Measurements from ENCODE around the gene BRF1. TPM values are rescaled to one million over a fixed set of nuclear protein-coding genes. Genes with fewer than 3 reads are reported as not detected.

The BRF1 gene
- total and polyA plus RNA-seq, 3 donors from 2014 or later: 30.3 to 112 (median 95.3) TPM

- Histone ChIP-seq H3K36me3 (ENCODE audit: low read depth, missing control alignments) (no peaks in the 10 kb centered on the region), H3K4me3 (no peak overlapping the region), H3K27ac (no peak overlapping the region), H3K9me3 (no peaks in the 10 kb centered on the region), H3K27me3 (no peaks in the 10 kb centered on the region), H3K4me1 (peaks cover 6% of the 10 kb centered on the region)
- TF ChIP-seq CTCF (IDR thresholded peaks at IDR 0.05) (no peak), POLR2A (IDR thresholded peaks at IDR 0.05) (no peak)
- intact Hi-C loops (cut with DNase I; ENCODE audit: low total_unique reads): no loop called here
- 88 to 91% methylated on average over 11 to 16 of the region's 16 CpGs for WGBS, 2 donors
- no peak for DNase-seq
Measured at GRCh38 chr14:105247026-105247425, 53.8 kb downstream of the BRF1 start.

GRCh38 chr14:105244334-105244733 lies 56.5 kb downstream of the BRF1 start:
- Histone ChIP-seq H3K4me1 (peaks cover 6% of the 10 kb centered on the region), H3K4me3 (no peak overlapping the region), H3K36me3 (ENCODE audit: low read depth, missing control alignments) (no peaks in the 10 kb centered on the region), H3K27me3 (no peaks in the 10 kb centered on the region), H3K9me3 (no peaks in the 10 kb centered on the region), H3K27ac (no peak overlapping the region)
- TF ChIP-seq CTCF (IDR thresholded peaks at IDR 0.05): no peak
- TF ChIP-seq POLR2A (IDR thresholded peaks at IDR 0.05): no peak
- intact Hi-C loops (cut with DNase I; ENCODE audit: low total_unique reads): no loop called here
- WGBS, 2 donors: 82 to 88% methylated on average over 10 of the region's 10 CpGs
- DNase-seq: no peak

DNA sequence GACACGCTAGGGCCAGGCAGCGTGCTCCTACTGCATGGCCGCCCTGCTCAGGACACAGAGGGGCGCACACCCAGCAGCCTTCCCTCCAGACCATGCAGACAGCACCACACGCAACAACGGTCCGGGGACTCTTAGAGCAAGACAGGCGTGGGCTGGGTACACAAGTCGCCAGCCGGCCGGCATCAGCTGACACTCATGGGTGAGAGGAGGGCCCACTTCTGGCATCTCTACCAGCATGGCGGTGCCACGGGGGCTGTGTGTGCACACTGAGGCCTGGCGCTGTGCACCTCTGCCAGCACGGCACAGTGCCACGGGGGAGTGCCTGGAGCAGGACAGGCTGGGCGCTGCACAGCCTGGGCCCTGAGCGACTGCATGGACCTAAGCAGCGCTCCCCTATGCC lies 59.2 kb downstream of the BRF1 start:
- TF ChIP-seq CTCF (IDR thresholded peaks at IDR 0.05): no peak
- TF ChIP-seq POLR2A (IDR thresholded peaks at IDR 0.05): no peak
- no peak for DNase-seq
- intact Hi-C loops (cut with DNase I; ENCODE audit: low total_unique reads): no loop called here
- no peaks in the 10 kb centered on the region for H3K27me3 ChIP-seq
- 91 to 93% methylated on average over 6 to 8 of the region's 19 CpGs for WGBS, 2 donors
- no peaks in the 10 kb centered on the region for H3K4me1 ChIP-seq
- no peaks in the 10 kb centered on the region for H3K9me3 ChIP-seq
- H3K36me3 ChIP-seq (ENCODE audit: low read depth, missing control alignments): no peaks in the 10 kb centered on the region
- no peak overlapping the region for H3K27ac ChIP-seq
- no peak overlapping the region for H3K4me3 ChIP-seq

DNA sequence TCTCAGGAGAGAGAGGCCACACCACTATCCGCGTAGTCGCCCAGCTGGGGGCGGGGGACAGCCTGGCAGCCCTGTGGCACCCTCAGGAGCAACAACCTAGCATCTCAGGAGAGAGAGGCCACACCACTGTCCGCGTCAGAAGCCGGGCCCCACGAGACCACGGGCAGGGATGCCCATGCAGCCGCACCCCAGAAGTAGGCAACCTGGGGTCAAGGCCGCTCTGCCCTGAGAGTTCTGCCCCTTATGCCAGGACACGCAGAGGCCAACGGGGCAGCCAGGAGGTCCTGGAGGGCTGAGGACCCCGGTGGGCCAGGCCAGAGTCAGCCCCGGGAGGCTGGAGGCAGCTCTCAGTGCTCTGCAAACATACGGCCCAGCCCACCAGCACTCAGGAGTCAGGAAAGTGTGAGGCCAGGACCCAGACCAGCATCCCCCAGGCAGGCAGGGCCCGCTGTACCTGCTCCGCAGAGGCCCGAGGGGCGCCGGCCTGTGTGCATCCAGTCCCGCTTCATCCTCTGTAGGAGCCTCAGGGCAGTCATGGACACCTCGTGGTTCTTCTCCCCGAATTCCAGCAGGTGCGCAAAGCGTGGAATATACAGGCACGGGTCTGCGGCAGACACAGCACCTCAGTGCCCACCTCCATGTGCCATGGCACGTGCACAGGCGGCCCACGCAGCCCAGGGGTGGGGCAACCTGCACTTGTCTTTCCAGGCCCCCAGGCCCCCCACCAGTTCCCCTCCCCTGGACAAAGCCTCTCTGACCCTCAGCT lies 59.8 kb downstream of the BRF1 start:
- no peaks in the 10 kb centered on the region for H3K9me3 ChIP-seq
- H3K36me3 ChIP-seq (ENCODE audit: low read depth, missing control alignments): no peaks in the 10 kb centered on the region
- H3K4me1 ChIP-seq: no peaks in the 10 kb centered on the region
- 96 to 100% methylated on average over 2 to 27 of the region's 31 CpGs for WGBS, 2 donors
- no peak overlapping the region for H3K4me3 ChIP-seq
- intact Hi-C loops (cut with DNase I; ENCODE audit: low total_unique reads): no loop called here
- no peak for DNase-seq
- no peaks in the 10 kb centered on the region for H3K27me3 ChIP-seq
- H3K27ac ChIP-seq: no peak overlapping the region
- TF ChIP-seq CTCF (IDR thresholded peaks at IDR 0.05): no peak
- no peak for TF ChIP-seq POLR2A (IDR thresholded peaks at IDR 0.05)

DNA sequence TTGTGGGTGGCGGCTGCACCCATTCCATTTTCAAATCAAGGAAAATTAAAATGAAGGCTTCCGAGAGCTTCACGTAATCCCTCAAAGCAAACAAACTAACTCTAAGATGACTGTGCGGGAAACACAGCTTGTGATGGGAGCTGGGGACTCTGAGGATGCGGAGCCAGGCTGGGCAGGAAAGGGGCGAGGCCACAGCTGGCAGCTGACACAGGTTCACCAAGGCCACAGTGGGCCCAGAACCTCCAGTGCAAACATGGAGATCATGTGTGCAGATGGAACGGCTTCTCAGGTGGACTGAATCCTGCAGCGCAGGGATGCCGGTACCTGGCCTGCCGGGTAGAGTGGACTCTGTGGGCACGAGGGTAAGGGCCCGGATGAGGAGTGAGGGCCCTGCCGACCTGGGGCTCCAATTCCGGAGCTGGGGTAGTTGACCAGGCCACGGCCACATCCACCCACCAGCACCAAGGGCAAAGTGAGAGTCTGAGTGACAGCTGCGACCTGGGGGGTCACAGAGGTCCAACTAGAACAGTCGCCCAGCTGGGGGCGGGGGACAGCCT lies 71.6 kb downstream of the BRF1 start:
- no peak overlapping the region for H3K4me3 ChIP-seq
- H3K36me3 ChIP-seq (ENCODE audit: low read depth, missing control alignments): no peaks in the 10 kb centered on the region
- H3K27me3 ChIP-seq: no peaks in the 10 kb centered on the region
- H3K9me3 ChIP-seq: no peaks in the 10 kb centered on the region
- DNase-seq: no peak
- intact Hi-C loops (cut with DNase I; ENCODE audit: low total_unique reads): no loop called here
- TF ChIP-seq CTCF (IDR thresholded peaks at IDR 0.05): no peak
- TF ChIP-seq POLR2A (IDR thresholded peaks at IDR 0.05): no peak
- no peak overlapping the region for H3K27ac ChIP-seq
- H3K4me1 ChIP-seq: no peaks in the 10 kb centered on the region
- WGBS, 2 donors: 90% methylated on average over 15 to 17 of the region's 18 CpGs

Data from testis (tissue), 3 donors.